NCI-H1105 (cell line): ENCODE data around the gene OPRPN.
A peak's percentile ranks its signal among the peaks of the same experiment; 100 is the strongest.

Source experiments
- DNase-seq: peaks from one replicate; lab custom pipeline; 2025; lab: John Stamatoyannopoulos, UW

Gene OPRPN, protein sequence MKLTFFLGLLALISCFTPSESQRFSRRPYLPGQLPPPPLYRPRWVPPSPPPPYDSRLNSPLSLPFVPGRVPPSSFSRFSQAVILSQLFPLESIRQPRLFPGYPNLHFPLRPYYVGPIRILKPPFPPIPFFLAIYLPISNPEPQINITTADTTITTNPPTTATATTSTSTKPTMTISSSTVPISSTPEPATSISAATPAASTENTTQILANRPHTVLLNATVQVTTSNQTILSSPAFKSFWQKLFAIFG

DNA sequence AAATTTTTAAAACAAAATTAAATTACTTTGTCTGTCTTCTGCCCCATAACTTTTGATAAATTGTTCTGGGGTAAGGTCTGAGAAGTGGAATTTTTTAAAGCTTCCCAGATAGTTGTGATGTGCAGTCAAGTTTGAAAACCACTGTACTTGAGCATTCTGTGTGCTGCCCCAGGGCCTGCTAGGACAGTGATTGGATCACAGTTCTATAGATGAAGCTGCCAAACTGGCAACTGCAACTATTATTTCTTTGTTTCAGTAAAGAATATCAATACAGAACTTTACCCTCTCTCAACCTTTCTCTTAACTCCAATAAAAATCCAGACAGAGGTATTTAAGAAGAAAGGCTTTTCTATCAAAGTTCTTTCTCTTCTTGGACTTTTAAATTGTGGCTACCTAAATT is at the start of gene OPRPN:
Gene OPRPN (plus strand): TSS at position 361 of the 400 bp plus-strand sequence. CDS start 1,346 bp downstream, outside the sequence.
- DNase-seq = no peak

DNA sequence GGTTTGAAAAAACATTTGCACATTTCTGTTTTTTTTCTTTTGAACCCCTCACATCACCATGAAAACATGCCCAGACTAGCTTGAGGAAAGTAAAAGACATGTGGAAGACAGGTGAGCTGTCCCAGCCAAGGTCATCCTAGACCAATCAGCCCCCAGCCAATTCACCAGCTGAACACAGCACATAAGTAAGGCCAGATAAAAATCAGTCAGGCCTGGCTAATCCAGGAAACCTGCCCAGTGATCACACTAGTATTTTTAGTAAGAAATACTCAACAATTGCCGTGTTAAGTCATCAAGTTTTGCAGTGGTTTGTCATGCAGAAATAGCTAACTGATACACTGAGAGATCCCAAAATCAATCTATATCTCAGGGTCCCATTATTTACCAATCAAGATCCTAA is 41.6 kb upstream of the OPRPN start:
- DNase-seq = no peak

DNA sequence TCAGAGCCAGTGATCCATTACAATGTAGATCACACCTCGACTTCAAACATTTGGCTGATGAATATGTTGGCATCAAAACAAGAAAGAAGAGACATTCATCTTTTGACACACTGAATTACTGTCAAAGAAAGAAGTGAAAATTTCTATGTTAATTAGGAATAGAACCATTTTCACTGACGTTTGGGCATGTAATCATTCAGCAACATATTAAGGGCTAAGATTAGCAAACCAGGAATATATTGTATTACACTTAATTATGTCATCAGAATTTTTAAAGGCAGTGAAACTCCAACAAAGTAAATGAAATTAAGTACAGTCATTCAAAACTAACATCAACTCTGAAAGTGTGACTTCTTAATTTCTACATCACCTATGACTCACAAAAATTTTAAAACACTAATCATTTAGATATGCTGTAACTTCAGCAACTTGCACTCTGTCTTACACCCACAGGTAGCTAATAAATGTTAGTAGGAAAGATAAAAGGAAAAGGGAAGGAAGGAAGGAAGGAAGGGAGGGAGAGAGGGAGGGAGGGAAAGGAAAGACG is 38.6 kb upstream of the OPRPN start:
- no peak for DNase-seq

DNA sequence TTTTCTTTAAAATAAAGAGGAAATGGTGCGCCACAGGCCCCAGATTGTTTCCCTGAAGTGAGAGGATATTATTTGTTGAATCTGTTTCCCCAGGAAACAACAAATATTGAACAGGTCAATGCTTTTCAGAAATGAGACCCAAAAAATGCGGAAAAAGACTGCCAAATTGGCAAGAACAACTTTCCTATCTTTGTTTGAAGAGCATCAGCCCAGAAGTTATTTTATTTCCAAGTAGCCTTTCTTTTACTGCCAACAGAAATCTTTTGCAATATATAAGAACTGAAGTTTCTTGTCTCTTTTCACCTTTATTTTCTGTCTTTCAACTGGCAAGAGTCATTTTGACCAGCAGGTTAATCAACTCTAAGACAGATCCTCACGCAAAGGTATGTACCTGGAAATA is 37.3 kb upstream of the OPRPN start, which contains the start of gene SMR3A:
Gene SMR3A (plus strand): TSS at position 301 of the 400 bp plus-strand sequence. CDS start 1,356 bp downstream, outside the sequence.
- DNase-seq = no peak

DNA sequence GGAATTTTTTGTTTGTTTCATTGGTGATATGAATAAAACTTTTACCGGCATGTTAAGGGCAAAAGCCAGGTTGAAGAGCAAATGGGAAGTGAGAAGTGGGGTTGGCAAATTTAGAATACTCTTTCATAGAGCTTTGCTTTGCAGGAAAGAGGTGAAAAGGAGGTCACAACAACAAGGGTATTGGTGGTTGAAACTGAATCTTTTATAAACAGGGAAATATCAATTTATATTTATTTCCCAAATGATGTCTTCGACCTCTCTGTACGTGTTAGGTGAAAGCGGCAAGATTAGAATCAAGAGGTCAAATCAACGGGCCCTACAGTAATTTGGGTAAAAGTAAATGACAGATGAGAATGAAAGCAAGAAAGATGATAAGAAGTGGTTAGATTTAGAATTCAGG is 33.7 kb upstream of the OPRPN start:
- DNase-seq = no peak

DNA sequence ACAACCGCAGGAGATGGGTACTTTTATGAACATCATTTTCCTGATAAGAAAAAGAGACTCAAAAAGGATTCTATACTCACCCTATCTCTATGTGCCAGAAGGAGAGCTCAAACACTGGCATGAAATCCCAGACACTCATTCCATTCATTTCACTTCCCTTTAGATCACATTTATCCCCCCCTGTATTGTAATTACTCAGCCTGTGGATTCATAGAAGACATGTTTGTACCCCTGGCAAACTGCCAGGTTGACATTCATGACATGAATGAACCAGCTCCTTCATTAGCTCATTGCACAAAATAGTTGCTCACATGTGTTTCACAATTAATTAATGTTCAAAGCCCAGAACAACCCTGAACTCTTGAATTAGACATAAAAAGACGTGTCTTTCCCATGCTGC is 32.3 kb upstream of the OPRPN start:
- peak; percentile 13 for DNase-seq

DNA sequence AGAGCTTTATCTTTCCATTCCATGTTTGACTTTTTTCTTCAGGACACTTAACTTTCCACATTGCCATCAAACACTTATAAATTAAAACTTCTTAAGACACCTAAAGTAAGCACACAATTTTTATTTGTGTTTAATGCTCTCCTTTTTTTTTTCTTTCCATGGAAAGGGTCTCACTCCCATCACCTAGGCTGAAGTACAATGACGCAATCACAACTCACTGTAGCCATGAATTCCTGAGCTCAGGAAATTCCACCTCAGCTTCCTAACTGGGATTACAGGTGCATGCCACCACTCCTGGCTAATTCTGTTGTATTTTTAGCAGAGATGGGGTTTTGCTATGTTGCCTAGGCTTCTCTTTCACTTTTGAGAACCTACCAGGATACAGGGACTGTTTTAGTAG is 29.9 kb upstream of the OPRPN start:
- no peak for DNase-seq

DNA sequence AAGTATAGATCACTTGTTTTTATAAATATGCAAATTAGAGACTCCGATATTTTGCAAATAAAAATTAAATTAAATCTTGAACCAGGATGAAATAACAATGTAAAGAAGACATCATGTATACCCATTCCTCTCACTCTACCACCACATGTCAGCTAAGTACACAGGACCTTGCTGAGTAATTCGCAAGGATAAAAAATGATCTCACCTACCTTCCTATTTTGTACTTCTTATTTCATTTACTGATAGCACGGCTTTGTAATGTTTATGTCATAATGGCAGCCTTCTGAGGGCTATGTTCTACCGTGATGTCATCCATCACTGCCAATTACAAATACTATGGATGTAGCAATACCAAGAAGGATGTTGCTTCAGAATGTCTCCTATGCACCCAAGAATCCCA is 25.8 kb upstream of the OPRPN start:
- no peak for DNase-seq

DNA sequence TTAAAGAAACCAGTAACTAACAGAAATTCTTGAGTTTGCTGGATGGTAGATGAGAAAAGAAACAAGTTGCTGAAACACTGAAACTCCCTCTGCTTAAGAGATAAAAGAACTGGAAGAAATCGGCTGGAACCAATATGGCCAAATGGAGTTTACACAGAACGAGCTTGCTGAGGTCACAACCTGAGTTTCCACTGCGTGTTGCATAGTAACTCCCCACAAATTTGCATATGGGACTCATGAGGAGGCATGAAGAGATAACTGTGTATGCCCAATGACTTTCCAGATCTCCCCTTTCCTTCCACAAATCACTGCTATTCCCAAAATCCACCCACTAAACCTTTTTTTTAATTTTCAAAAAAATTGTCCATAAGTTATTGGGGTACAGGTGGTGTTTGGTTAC is 25.0 kb upstream of the OPRPN start:
- no peak for DNase-seq

DNA sequence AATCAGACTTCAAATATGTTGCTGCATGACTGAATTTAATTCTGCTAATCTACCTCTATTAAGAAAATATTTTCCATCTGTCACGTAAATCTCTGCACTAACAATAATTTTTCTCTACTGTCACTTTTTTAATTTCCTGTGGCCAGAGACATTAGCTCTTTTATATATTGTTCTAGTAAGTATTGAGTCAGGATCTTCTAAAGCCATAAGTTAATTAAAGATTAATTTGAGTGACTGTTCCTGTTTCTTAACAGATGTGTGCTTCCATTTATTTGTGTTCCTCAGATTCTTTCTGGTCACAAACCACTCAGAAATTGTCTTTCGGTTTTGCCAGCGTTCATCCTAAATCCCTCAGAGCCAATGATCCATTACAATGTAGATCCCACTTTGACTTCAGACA is 17.2 kb upstream of the OPRPN start:
- no peak for DNase-seq

DNA sequence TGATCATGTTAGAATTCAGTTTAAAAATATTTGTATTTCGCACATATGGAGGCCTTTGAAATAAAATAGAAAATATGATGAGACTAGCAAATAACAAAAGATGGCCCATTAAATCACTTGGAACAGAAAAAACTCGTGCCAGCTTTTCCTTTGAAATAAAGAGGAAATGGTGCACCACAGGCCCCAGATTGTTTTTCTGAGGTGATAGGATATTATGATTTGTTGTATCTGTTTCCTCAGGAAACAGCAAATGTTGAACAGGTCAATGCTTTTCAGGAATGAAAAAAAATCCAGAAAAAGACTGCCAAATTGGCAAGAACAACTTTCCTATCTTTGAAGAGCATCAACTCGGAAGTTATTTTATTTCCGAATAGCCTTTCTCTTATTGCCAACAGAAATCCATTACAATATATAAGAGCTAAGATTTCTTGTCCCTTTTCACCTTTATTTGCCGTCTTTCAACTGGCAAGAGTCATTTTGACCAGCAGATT is 15.0 kb upstream of the OPRPN start, which contains the start of gene SMR3B:
Gene SMR3B (plus strand): TSS at position 441 of the 491 bp plus-strand sequence. CDS start 1,380 bp downstream, outside the sequence.
- DNase-seq = no peak

DNA sequence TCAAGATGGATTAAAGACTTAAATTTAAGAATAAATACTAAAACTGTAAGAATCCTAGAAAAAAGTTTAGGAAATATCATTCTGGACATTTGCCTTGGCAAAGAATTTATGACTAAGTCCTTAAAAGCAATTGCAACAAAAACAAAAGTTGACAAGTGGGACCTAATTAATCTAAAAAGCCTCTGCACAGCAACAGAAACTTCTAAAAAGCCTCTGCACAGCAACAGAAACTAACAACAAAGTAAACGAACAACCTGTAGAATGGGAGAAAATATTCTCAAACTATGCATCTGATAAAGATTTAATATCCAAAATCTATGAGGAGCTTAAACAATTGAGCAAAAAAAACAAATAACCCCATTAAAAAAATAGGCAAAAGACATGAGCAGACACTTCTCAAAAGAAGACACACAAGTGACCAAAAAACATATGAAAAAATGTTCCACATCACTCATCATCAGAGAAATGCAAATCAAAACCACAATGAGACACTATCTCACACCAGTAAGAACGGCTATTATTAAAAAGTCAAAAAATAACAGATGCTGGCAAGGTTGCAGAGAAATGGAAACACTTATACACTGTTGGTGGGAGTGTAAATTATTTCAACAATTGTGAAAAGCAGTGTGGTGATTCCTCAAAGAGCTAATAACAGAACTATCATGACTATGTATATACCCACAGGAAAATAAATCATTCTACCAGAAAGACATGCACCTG is 5.5 kb upstream of the OPRPN start:
- no peak for DNase-seq

DNA sequence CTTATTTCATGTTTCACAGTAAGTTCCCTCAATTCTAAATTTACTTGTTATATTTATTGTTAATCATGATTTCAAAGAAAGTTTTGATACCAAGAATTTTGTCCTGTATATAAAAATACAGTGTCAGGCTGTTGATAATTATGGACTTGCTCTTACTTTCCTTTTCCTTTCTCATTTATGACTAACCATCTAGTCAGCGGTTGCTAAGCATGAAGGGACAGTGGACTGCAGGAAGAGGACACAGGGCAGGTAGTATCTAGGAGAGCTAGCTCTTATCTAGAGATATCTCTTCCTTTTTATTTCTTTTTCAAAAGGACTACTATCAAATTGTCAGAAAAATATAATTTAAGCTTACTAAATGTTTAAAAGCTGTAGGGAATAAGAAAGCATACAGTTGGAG is 1.6 kb downstream of the OPRPN start:
- DNase-seq = no peak

DNA sequence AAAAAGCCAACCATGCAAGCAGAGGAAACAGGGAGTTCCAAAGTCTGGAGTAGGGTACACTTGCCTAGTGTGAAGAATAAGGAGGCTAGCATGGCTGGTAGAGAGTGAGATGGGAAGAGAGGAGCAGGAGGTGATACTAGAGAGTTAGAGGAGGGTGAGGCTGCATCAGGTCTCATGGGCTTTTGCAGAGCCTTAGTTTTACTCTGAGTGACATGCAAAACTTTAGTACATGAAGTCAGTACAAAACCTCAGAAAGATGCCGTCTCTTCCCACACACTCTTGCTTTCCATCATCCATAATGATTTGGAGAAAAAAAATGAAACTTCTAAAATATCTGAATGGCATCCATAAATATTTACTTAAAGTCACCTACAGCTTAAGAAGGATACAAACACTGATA is 5.0 kb downstream of the OPRPN start:
- no peak for DNase-seq

DNA sequence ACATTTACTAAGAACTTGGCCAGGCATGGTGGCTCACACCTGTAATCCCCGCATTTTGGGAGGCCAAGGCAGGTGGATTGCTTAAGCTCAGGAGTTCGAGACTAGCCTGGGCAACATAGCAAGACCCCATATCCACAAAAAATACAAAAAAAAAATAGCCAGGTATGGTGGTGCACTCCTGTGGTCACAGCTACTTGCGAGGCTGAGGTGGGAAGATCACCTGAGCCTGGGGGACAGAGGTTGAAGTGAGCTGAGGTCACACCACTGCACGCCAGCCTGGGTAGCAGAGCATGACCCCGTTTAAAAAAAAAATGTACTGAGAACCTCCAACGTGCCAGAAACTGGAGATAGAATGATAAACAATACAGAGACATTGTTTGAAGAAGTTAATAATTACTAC is 8.0 kb downstream of the OPRPN start:
- DNase-seq = no peak

DNA sequence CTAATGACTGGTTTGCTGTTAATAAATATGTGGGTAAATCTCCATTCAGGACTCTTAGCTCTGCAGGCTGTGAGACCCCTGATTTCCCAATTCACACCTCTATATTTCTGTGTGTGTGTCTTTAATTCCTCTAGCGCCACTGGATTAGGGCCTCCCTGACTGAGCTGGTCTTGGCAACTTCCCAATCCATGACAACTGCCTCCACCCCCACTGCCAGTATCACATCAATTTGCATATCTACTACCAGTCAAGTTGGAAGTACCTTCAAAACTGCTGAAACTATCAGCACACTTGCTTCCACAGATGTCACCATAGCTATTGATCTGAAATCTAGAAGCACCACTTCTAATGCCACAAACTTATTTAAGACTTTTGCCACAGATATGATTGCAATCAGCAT is 27.6 kb downstream of the OPRPN start:
- DNase-seq = no peak

DNA sequence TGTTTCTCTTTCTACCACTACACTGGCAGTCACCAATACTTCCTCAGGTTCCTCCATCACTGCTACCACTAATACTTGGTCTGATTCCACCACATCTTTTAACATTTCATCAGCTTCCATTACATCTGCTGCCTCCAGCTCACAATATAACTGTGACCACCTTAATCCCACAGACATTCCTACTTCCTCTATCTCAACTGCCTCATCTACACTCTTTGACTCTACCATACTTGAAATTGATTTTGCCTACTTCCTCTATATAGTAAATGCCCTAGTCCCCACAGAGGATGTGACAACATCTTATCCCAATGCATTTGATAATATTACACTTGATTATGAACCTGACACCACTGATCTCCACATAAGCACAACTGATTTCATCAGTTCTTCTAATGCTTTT is 29.0 kb downstream of the OPRPN start:
- DNase-seq = no peak

DNA sequence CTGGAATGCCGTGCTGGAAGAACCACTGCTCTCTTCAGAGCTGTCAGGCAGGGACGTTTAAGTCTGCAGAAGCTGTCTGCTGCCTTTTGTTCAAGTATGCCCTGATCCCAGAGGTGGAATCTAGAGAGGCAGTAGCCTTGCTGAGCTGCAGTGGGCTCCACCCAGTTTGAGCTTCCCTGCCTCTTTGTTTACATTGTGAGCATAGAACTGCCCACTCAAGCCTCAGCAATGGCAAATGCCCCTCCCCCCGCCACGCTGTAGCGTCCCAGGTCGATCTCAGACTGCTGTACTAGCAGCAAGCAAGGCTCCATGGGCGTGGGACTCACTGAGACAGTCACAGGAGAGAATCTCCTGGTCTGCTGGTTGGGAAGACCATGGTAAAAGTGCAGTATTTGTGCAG is 39.5 kb downstream of the OPRPN start:
- DNase-seq = no peak

DNA sequence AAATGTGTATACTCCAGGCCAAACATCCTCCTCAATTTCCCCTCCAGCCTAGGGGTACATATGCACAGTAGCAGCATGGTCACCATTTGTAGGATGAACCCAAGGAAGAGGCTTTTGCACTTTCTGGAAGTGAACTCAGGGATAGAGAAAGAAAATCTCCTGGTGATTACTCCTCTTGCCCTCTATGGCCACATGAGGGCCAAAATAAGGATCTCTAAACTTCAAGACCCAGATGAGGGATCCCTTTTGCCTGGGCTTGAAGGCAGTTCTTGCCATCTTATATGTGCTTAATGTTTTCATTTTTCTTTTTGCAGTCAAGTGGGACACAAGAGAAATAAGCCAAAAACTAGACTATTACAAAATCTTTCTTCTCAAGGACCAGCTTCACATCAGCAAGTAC is 44.7 kb downstream of the OPRPN start:
- no peak for DNase-seq

DNA sequence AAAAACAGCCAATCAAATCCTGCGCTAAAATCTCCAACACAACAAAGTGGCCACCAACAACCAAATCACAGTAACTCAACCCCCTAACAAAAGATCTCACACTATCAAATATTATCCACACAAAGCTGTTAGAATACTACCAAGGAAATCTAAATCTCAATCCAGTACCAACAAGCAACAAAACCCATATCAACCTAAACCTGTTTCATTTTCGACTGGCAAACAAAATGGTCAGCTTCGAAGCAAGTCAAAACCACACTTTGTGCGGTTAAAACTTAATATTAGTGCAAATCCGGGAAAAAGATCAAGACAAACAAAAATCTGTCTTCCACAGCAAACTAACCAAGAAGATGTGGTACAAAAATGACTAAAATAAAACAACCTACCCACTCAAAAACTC is 45.6 kb downstream of the OPRPN start:
- no peak for DNase-seq

DNA sequence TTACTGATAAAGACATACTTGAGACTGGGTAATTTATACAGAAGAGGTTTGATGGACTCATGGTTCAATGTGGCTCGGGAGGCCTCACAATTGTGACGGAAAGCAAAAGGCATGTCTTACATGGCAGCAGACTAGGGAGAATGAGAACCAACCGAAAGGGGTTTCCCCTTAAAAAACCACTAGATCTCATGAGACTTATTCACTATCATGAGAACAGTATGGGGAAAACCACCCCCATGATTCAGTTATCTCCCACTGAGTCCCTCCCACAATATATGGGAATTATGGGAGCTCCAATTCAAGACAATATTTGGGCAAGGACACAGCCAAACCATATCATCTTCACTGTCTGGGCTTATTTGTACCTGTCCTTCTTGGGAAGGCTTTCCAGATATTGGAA is 51.5 kb downstream of the OPRPN start:
- DNase-seq = no peak

DNA sequence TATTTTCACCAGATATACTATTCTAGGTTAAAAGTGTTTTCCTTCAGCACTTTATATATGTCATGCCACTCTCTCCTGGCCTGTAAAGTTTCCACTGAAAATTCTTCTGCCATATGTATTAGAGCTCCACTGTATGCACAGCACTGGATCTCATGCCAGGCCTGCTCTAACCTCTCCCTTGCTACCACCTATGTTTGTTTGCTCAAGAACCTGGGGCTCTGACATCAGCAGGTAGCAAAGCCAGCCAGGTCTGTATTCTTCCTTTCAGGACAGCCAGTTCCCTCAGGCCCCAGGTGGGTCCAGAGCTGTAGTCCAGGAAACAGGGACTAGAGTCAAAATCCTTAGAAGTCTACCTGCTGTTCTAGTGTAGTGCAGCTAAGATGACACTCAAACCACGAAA is 55.2 kb downstream of the OPRPN start:
- no peak for DNase-seq
